Measurements from ENCODE around the gene ACTL10. TPM values are rescaled to one million over a fixed set of nuclear protein-coding genes. Genes with fewer than 3 reads are reported as not detected.
A peak's percentile ranks its signal among the peaks of the same experiment; 100 is the strongest.

Gene ACTL10
- total and polyA plus RNA-seq, 2 of the 13 experiments (the other 11 are each of a cell fraction or from before 2014, with no cell fraction given), result not detected

GRCh38 chr20:33688938-33689424 lies 22.2 kb downstream of the ACTL10 start (continued):
- no peak for TF ChIP-seq TAF1 (CRISPR knock-in tag; IDR thresholded peaks at IDR 0.05)
- no peak for TF ChIP-seq ARID2 (CRISPR knock-in tag; IDR thresholded peaks at IDR 0.05; ENCODE audit: borderline replicate concordance)
- TF ChIP-seq ZNF512 (CRISPR knock-in tag; IDR thresholded peaks at IDR 0.05), result no peak
- peak; percentile 79 for TF ChIP-seq ZNF609 (CRISPR knock-in tag; IDR thresholded peaks at IDR 0.05; ENCODE audit: borderline replicate concordance)
- no peak for TF ChIP-seq ZNF333 (CRISPR knock-in tag; IDR thresholded peaks at IDR 0.05; ENCODE audit: borderline replicate concordance)
- no peak for TF ChIP-seq TCF7L2 (IDR thresholded peaks at IDR 0.05; ENCODE audit: low read depth, low read length)
- TF ChIP-seq PHF20 (CRISPR knock-in tag; IDR thresholded peaks at IDR 0.05), result no peak
- TF ChIP-seq KIAA2018 (CRISPR knock-in tag; IDR thresholded peaks at IDR 0.05; ENCODE audit: borderline replicate concordance), result no peak
- no peak for TF ChIP-seq MATR3 (CRISPR knock-in tag; IDR thresholded peaks at IDR 0.05)
- TF ChIP-seq TEAD2 (CRISPR knock-in tag; IDR thresholded peaks at IDR 0.05), result no peak
- no peak for TF ChIP-seq ZNF740 (CRISPR knock-in tag; IDR thresholded peaks at IDR 0.05)
- TF ChIP-seq MTERF4 (CRISPR knock-in tag; IDR thresholded peaks at IDR 0.05), result no peak
- no peak for TF ChIP-seq ZNF670 (CRISPR knock-in tag; IDR thresholded peaks at IDR 0.05; ENCODE audit: borderline replicate concordance)
